BJ (cell line): ENCODE measurements around the gene CTNNBL1. TPM values are rescaled to one million over a fixed set of nuclear protein-coding genes. Genes with fewer than 3 reads are reported as not detected.

ENCODE experiments used
- CTCF ChIA-PET: fragments of 350-600 bp; formaldehyde crosslinking; extraction: SDS; loops from one replicate; lab custom pipeline; 2021; ENCODE audit warnings: antibody characterized with exemption, inconsistent platforms; lab: Yijun Ruan, JAX
- POLR2A ChIA-PET: fragments of 300-600 bp; sonication (Branson Sonifier 250); formaldehyde crosslinking; extraction: SDS; loops from one replicate; lab custom pipeline; 2021; ENCODE audit warnings: antibody characterized with exemption; lab: Charles Lee
- DNase-seq: peaks from one replicate; pipeline ENCODE4 v3.0.0-alpha.2; 2011; ENCODE audit warnings: low read depth
- H3K27me3 ChIP-seq: 2 replicates; pipeline ENCODE4 v1.6.0; 2011; ENCODE audit warnings: low read length; ENCODE audit not compliant: control insufficient read depth, insufficient read depth
- H3K36me3 ChIP-seq: 2 replicates; pipeline ENCODE4 v1.5.1; 2011; ENCODE audit warnings: low read length; ENCODE audit not compliant: control insufficient read depth, insufficient read depth
- H3K4me3 ChIP-seq: 2 replicates; pipeline ENCODE4 v1.5.1; 2011; ENCODE audit warnings: low read depth, mild to moderate bottlenecking, control low read depth, low read length
- CTCF ChIP-seq: IDR thresholded peaks from 2 replicates; pipeline ENCODE4 v1.5.1; 2011; ENCODE audit warnings: low read depth, mild to moderate bottlenecking, control low read depth, inconsistent platforms, low read length, moderate library complexity; ENCODE audit not compliant: insufficient read depth
- polyA plus RNA-seq: library from polyadenylated mRNA; depleted of rRNA; stranded (reverse); fragments of >200 nt; gene quantifications from 2 replicates; pipeline ENCODE4 v1.2.3, GENCODE V29; 2011

The CTNNBL1 gene
- polyA plus RNA-seq, 1 experiment = 38.4 TPM

GRCh38 chr20:37827605-37828004 lies 133.8 kb downstream of the CTNNBL1 start:
- Histone ChIP-seq H3K36me3 (no peaks in the 10 kb centered on the region), H3K4me3 (no peak overlapping the region), H3K27me3 (no peaks in the 10 kb centered on the region)
- CTCF ChIA-PET = interaction anchor here (0.7 to 1.3 kb wide), 3 partner anchors 9 to 567 kb away, joined by 3 to 4 read pairs (median 4); no protein-coding TSS in a partner anchor
- no peak for DNase-seq
- TF ChIP-seq CTCF = no peak
- POLR2A ChIA-PET = no interaction called here

GRCh38 chr20:37828684-37829083 lies 134.9 kb downstream of the CTNNBL1 start:
- TF ChIP-seq CTCF = no peak
- ChIA-PET POLR2A (no interaction called here), CTCF (no interaction called here)
- no peak for DNase-seq
- Histone ChIP-seq H3K27me3 (no peaks in the 10 kb centered on the region), H3K4me3 (no peak overlapping the region), H3K36me3 (no peaks in the 10 kb centered on the region)

- POLR2A ChIA-PET = no interaction called here
- CTCF ChIA-PET = no interaction called here
- no peaks in the 10 kb centered on the region for H3K27me3 ChIP-seq
Observed at GRCh38 chr20:37829128-37829527, 135.3 kb downstream of the CTNNBL1 start.

GRCh38 chr20:37833221-37833896 lies 139.5 kb downstream of the CTNNBL1 start:
- DNase-seq = no peak
- POLR2A ChIA-PET = no interaction called here
- H3K4me3 ChIP-seq = no peak overlapping the region
- no peaks in the 10 kb centered on the region for H3K27me3 ChIP-seq
- H3K36me3 ChIP-seq = no peaks in the 10 kb centered on the region
- no peak for TF ChIP-seq CTCF
- CTCF ChIA-PET = no interaction called here

More at GRCh38 chr20:37829128-37829527, 135.3 kb downstream of the CTNNBL1 start:
- no peak overlapping the region for H3K4me3 ChIP-seq
- no peak for TF ChIP-seq CTCF
- no peaks in the 10 kb centered on the region for H3K36me3 ChIP-seq
- no peak for DNase-seq

- no peak for TF ChIP-seq CTCF
- no peaks in the 10 kb centered on the region for H3K36me3 ChIP-seq
- DNase-seq = no peak
- CTCF ChIA-PET = interaction anchor here (0.9 to 1.1 kb wide), 2 partner anchors 10 to 13 kb away, joined by 3 to 4 read pairs; no protein-coding TSS in a partner anchor
- no peak overlapping the region for H3K4me3 ChIP-seq
- POLR2A ChIA-PET = no interaction called here
- no peaks in the 10 kb centered on the region for H3K27me3 ChIP-seq
Observed at GRCh38 chr20:37836926-37837325, 143.1 kb downstream of the CTNNBL1 start.
